GM23338 (cell line): ENCODE data around the gene RRAS. TPM values are rescaled to one million over a fixed set of nuclear protein-coding genes. Genes with fewer than 3 reads are reported as not detected.

Experiments
- ATAC-seq: fragments of 200-7000 bp; cut with Tn5 transposase; 3 replicates; pipeline ENCODE4 v1.9.1; 2020
- DNase-seq: peaks from one replicate; pipeline ENCODE4 v3.0.0-alpha.2; 2015; ENCODE audit warnings: low spot score
- H2AFZ ChIP-seq: fragments of 200-600 bp; sonication (generic); 2 replicates; pipeline ENCODE4 v1.8.0; 2016; ENCODE audit warnings: antibody characterized with exemption, mild to moderate bottlenecking, moderate library complexity
- H3F3A ChIP-seq: fragments of 200-600 bp; sonication (generic); replicated peaks from 2 replicates; pipeline ENCODE4 v1.8.0; 2017; ENCODE audit warnings: antibody characterized with exemption, mixed run types, low read depth
- H3K27ac ChIP-seq: fragments of 200-600 bp; sonication (generic); 2 replicates; pipeline ENCODE4 v1.6.1; 2016; ENCODE audit warnings: low read depth
- H3K27me3 ChIP-seq: fragments of 200-600 bp; sonication (generic); 2 replicates; pipeline ENCODE4 v1.8.0; 2016; ENCODE audit warnings: mild to moderate bottlenecking, mixed run types, moderate library complexity; ENCODE audit not compliant: insufficient read depth
- H3K36me3 ChIP-seq: fragments of 200-600 bp; sonication (generic); 2 replicates; pipeline ENCODE4 v1.8.0; 2016; ENCODE audit warnings: mild to moderate bottlenecking; ENCODE audit not compliant: insufficient read depth
- H3K4me1 ChIP-seq: fragments of 200-600 bp; sonication (generic); 2 replicates; pipeline ENCODE4 v1.8.0; 2016; ENCODE audit warnings: mild to moderate bottlenecking, moderate library complexity; ENCODE audit not compliant: insufficient read depth
- H3K4me2 ChIP-seq: fragments of 200-600 bp; sonication (generic); 2 replicates; pipeline ENCODE4 v1.7.1; 2017; ENCODE audit warnings: mixed run types
- H3K4me3 ChIP-seq: fragments of 200-600 bp; sonication (generic); 2 replicates; pipeline ENCODE4 v1.6.1; 2016; ENCODE audit warnings: mixed run types
- H3K79me2 ChIP-seq: fragments of 200-600 bp; sonication (generic); replicated peaks from 2 replicates; pipeline ENCODE4 v1.8.0; 2017; ENCODE audit warnings: mild to moderate bottlenecking; ENCODE audit not compliant: insufficient read depth
- H3K9me2 ChIP-seq: fragments of 200-600 bp; sonication (generic); 2 replicates; pipeline ENCODE4 v1.8.0; 2017; ENCODE audit not compliant: insufficient read depth
- H4K20me1 ChIP-seq: fragments of 200-600 bp; sonication (generic); replicated peaks from 2 replicates; pipeline ENCODE4 v1.8.0; 2017; ENCODE audit warnings: mild to moderate bottlenecking; ENCODE audit not compliant: insufficient read depth
- H3K27ac Mint-ChIP-seq: 2 replicates; pipeline ENCODE4 v1.8.0; 2020; ENCODE audit warnings: inconsistent platforms, mild to moderate bottlenecking, moderate library complexity, mixed read lengths
- H3K27me3 Mint-ChIP-seq: 3 replicates; pipeline ENCODE4 v1.8.0; 2022; ENCODE audit warnings: low read depth, mild to moderate bottlenecking, moderate library complexity, mixed read lengths, inconsistent platforms; ENCODE audit not compliant: insufficient read depth, poor library complexity
- H3K36me3 Mint-ChIP-seq: 3 replicates; pipeline ENCODE4 v1.8.0; 2021; ENCODE audit warnings: low read depth, mild to moderate bottlenecking, inconsistent platforms, moderate library complexity, mixed read lengths
- H3K4me1 Mint-ChIP-seq: 3 replicates; pipeline ENCODE4 v1.8.0; 2020; ENCODE audit warnings: mild to moderate bottlenecking, inconsistent platforms, mixed read lengths
- H3K4me3 Mint-ChIP-seq: 3 replicates; pipeline ENCODE4 v1.8.0; 2021; ENCODE audit warnings: moderate library complexity, mild to moderate bottlenecking, inconsistent platforms, mixed read lengths
- H3K9me3 Mint-ChIP-seq: 3 replicates; pipeline ENCODE4 v1.8.0; 2020; ENCODE audit warnings: moderate library complexity, mild to moderate bottlenecking, inconsistent platforms, mixed read lengths
- CREB1 ChIP-seq: fragments of 250-450 bp; sonication (Bioruptor Pico); IDR thresholded peaks from 2 replicates; pipeline ENCODE4 v1.5.0; 2020; ENCODE audit warnings: low read depth, mild to moderate bottlenecking, moderate library complexity
- EZH2 ChIP-seq: fragments of 200-600 bp; sonication (generic); IDR thresholded peaks from one replicate; pipeline ENCODE4 v1.8.0; 2017; ENCODE audit warnings: antibody characterized with exemption, mild to moderate bottlenecking, low read depth; ENCODE audit not compliant: unreplicated experiment
- EZH2phosphoT487 ChIP-seq: fragments of 200-600 bp; sonication (generic); IDR thresholded peaks from one replicate; pipeline ENCODE4 v1.8.1; 2018; ENCODE audit warnings: antibody characterized with exemption; ENCODE audit not compliant: unreplicated experiment
- NANOG ChIP-seq: IDR thresholded peaks from 2 replicates; pipeline ENCODE4 v1.6.1; 2016; ENCODE audit warnings: antibody characterized with exemption, borderline replicate concordance
- STAT1 ChIP-seq: IDR thresholded peaks from one replicate; pipeline ENCODE4 v1.6.1; 2016; ENCODE audit warnings: antibody characterized with exemption; ENCODE audit not compliant: unreplicated experiment
- ZNF114 ChIP-seq: fragments of 250-450 bp; sonication (Bioruptor Pico); IDR thresholded peaks from 2 replicates; pipeline ENCODE4 v1.5.0; 2020; ENCODE audit warnings: mild to moderate bottlenecking, moderate library complexity
- ZNF331 ChIP-seq: fragments of 250-450 bp; sonication (Bioruptor Pico); IDR thresholded peaks from 2 replicates; pipeline ENCODE4 v1.5.0; 2020; ENCODE audit warnings: low read depth, mild to moderate bottlenecking, moderate library complexity
- polyA plus RNA-seq: library from polyadenylated mRNA; unstranded; fragments of >200 nt; fragmentation: Nextera tagmentation; extraction: Ambion mirVana; gene quantifications from 2 replicates; pipeline ENCODE4 v1.2.1, GENCODE V29; 2016
- total RNA-seq: library from RNA; depleted of rRNA; stranded (reverse); fragments of >200 nt; shearing (Covaris generic); gene quantifications from 2 replicates; pipeline ENCODE4 v1.2.3, GENCODE V29; 2014
- TF ChIP-seq, protein P1 (sequence below), 2 experiments: fragments of 200-600 bp in 1 of 2; sonication (generic) in 1 of 2; conservative IDR thresholded peaks; 2 replicates each; pipeline versions ENCODE4 v1.5.1 to v1.6.1; 2016 to 2017; ENCODE audit warnings: antibody characterized with exemption in 2 of 2, low read depth in 2 of 2, mild to moderate bottlenecking in 2 of 2, moderate library complexity in 1 of 2
- TF ChIP-seq, protein P2 (sequence below): IDR thresholded peaks from 2 replicates; pipeline ENCODE4 v1.6.1; 2016; ENCODE audit warnings: antibody characterized with exemption

Gene RRAS
- total and polyA plus RNA-seq, 2 experiments from 2014 or later: 9.3 to 30.0 TPM

DNA sequence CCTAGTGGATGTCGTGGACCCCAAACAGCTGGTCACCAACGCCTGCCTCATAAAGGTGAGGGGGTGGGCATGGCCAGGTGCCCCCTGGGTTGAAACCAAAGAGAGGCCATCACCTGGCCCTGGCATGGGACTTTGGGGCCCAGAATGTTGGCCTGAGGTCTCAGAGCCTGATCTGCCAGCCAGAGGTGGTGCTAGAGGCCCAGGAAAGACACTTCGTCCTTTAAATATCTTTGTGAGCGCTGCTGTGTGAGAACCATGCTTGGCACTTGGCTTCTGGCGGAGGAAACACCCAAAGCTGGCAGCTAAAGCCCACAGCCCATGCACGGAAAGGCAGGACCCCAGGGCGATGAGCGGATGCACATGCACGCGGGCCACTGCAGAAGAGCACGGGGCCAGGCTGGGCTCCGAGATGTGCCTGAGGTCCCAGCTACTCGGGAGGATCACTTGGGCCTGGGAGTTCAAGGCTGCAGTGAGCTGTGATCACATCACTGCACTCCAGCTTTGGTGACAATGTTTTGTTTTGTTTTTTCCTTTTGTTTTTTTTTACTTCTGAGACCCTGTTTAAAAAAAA is 45.1 kb upstream of the RRAS start:
- no peak overlapping the region for H3K4me2 ChIP-seq
- peaks cover 55% of the 10 kb centered on the region for H4K20me1 ChIP-seq
- H3K9me2 ChIP-seq: no peaks in the 10 kb centered on the region
- ATAC-seq (no peak), DNase-seq (no peak)
- peak overlapping the region; percentile 26; the same call in 1 of the 3 replicates for H3K4me3 Mint-ChIP-seq
- H3K27ac ChIP-seq: peak overlapping the region; percentile 72
- H3K4me1 ChIP-seq: peaks cover 28% of the 10 kb centered on the region
- peaks cover 70% of the 10 kb centered on the region for H3K36me3 Mint-ChIP-seq
- peaks cover 38% of the 10 kb centered on the region for H3K79me2 ChIP-seq
- no peaks in the 10 kb centered on the region; the same call in 2 of the 3 replicates for H3K9me3 Mint-ChIP-seq
- no peaks in the 10 kb centered on the region for H3K27me3 ChIP-seq
- peaks cover 38% of the 10 kb centered on the region for H3K27me3 Mint-ChIP-seq
- no peak for TF ChIP-seq ZNF114 (CRISPR knock-in tag)
- no peak for TF ChIP-seq EZH2
- no peak for TF ChIP-seq ZNF331
- TF ChIP-seq STAT1: no peak
- TF ChIP-seq, protein P1, sequence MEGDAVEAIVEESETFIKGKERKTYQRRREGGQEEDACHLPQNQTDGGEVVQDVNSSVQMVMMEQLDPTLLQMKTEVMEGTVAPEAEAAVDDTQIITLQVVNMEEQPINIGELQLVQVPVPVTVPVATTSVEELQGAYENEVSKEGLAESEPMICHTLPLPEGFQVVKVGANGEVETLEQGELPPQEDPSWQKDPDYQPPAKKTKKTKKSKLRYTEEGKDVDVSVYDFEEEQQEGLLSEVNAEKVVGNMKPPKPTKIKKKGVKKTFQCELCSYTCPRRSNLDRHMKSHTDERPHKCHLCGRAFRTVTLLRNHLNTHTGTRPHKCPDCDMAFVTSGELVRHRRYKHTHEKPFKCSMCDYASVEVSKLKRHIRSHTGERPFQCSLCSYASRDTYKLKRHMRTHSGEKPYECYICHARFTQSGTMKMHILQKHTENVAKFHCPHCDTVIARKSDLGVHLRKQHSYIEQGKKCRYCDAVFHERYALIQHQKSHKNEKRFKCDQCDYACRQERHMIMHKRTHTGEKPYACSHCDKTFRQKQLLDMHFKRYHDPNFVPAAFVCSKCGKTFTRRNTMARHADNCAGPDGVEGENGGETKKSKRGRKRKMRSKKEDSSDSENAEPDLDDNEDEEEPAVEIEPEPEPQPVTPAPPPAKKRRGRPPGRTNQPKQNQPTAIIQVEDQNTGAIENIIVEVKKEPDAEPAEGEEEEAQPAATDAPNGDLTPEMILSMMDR (conservative IDR thresholded peaks at IDR 0.05; ENCODE audit: low read depth in 2 of 2): no peak
- no peak for TF ChIP-seq NANOG
- TF ChIP-seq, protein P2, sequence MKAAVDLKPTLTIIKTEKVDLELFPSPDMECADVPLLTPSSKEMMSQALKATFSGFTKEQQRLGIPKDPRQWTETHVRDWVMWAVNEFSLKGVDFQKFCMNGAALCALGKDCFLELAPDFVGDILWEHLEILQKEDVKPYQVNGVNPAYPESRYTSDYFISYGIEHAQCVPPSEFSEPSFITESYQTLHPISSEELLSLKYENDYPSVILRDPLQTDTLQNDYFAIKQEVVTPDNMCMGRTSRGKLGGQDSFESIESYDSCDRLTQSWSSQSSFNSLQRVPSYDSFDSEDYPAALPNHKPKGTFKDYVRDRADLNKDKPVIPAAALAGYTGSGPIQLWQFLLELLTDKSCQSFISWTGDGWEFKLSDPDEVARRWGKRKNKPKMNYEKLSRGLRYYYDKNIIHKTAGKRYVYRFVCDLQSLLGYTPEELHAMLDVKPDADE: no peak
- TF ChIP-seq CREB1 (CRISPR knock-in tag): no peak
- peaks cover 72% of the 10 kb centered on the region for H3F3A ChIP-seq
- H3K4me3 ChIP-seq: no peak overlapping the region
- H2AFZ ChIP-seq: no peak overlapping the region
- peaks cover 44% of the 10 kb centered on the region for H3K36me3 ChIP-seq
- no peak overlapping the region for H3K27ac Mint-ChIP-seq
- peaks cover 51% of the 10 kb centered on the region for H3K4me1 Mint-ChIP-seq

DNA sequence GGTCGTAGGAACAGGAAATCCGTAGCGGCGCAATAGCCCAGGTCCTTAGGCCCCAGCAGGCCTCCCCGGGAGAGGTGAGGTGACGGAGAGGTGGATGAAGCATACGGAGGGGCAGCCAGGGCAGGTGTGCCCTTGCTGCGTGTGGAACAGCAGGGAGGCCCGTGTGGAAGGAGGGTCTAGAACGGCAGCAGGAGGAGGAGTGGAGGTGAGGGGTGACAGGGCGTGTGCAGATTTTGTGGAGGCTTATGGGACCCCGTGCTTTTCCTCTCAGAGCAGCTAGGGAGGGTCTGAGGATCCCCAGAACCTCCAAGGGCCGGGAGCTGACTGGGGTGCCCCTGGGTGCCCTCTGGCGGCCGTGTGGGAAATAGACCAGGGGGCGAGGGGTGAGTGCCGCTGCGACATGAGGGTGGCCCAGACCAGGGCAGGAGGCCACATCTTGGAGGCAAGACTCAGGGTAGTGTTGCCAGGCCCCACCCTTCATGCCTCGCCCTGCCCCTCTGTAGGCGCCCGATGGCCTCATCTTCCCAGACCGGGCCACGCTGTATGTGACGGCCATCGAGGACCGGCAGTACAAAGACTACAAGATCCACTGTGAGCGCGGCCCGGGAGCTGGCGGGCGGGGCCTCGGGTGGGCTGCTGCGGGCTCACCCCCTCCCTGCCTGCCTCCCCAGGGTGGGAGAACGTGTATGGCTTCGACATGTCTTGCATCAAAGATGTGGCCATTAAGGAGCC is 44.5 kb upstream of the RRAS start:
- H3K27ac ChIP-seq: peak overlapping the region; percentile 72
- Mint-ChIP-seq H3K4me3 (no peak overlapping the region), H3K4me1 (peaks cover 54% of the 10 kb centered on the region), H3K27ac (no peak overlapping the region), H3K36me3 (peaks cover 70% of the 10 kb centered on the region), H3K27me3 (peaks cover 36% of the 10 kb centered on the region), H3K9me3 (no peaks in the 10 kb centered on the region)
- no peak overlapping the region for H3K4me3 ChIP-seq
- peaks cover 45% of the 10 kb centered on the region for H3K79me2 ChIP-seq
- no peaks in the 10 kb centered on the region for H3K27me3 ChIP-seq
- peaks cover 71% of the 10 kb centered on the region for H3F3A ChIP-seq
- DNase-seq (peak; percentile 75), ATAC-seq (peak; percentile 59)
- no peak overlapping the region for H3K4me2 ChIP-seq
- H4K20me1 ChIP-seq: peaks cover 56% of the 10 kb centered on the region
- H3K36me3 ChIP-seq: peaks cover 44% of the 10 kb centered on the region
- H3K9me2 ChIP-seq: no peaks in the 10 kb centered on the region
- H3K4me1 ChIP-seq: peaks cover 34% of the 10 kb centered on the region
- TF ChIP-seq, protein P1 (conservative IDR thresholded peaks at IDR 0.05; ENCODE audit: low read depth in 2 of 2): peak; percentile 60 to 70
- TF ChIP-seq ZNF114 (CRISPR knock-in tag): no peak
- no peak for TF ChIP-seq CREB1 (CRISPR knock-in tag)
- no peak for TF ChIP-seq EZH2phosphoT487
- TF ChIP-seq ZNF331: no peak
- H2AFZ ChIP-seq: no peak overlapping the region
